ENCODE data around the gene UPF3B. TPM values are rescaled to one million over a fixed set of nuclear protein-coding genes. Genes with fewer than 3 reads are reported as not detected.
A peak's percentile ranks its signal among the peaks of the same experiment; 100 is the strongest.
"Not testable (repeated sequence)": the region's sequence is repeated elsewhere in the genome, so short reads cannot be mapped to it uniquely, and the experiment has no call there.

UPF3B gene
- total and polyA plus RNA-seq, 2 donors (not counting 3 experiments of a cell fraction or from before 2014, with no cell fraction given) = 3.7 to 11.9 TPM

DNA sequence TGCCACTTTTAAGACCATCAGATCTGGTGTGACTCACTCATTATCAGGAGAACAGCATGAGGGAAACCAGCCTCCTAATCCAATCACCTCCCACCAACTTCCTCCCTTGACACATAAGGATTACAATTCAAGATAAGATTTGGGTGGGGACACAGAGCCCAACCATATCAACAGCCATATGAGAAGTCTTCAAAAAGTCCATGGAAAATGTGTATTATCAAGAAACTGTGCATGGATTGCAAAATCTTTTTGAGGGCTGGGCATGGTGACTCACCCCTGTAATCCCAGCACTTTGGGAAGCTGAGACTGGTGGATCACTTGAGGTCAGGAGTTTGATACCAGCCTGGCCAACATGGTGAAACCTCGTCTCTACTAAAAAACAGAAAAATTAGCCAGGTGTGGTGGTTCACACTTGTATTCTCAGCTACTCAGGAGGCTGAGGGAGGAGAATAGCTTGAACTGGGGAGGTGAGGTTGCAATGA lies 43.5 kb downstream of the UPF3B start:
- TF ChIP-seq GATA2 (IDR thresholded peaks at IDR 0.05; ENCODE audit: insufficient read depth, insufficient read length, low read depth, low read length) (peak; percentile 16), FOS (IDR thresholded peaks at IDR 0.05; ENCODE audit: borderline replicate concordance, insufficient read depth, low read length) (no peak)
- Histone ChIP-seq H3K4me2 (ENCODE audit: insufficient read depth, low read length) (no peak overlapping the region), H3K79me2 (ENCODE audit: control insufficient read depth, insufficient read depth, low read length) (no peaks in the 10 kb centered on the region), H3K9ac (replicated peaks; ENCODE audit: extremely low read depth, insufficient read depth, low read length) (no peak overlapping the region), H3K36me3 (ENCODE audit: control insufficient read depth in 2 of 2, extremely low read depth in 1 of 2, insufficient read depth in 2 of 2, low read length in 2 of 2) (no peaks in the 10 kb centered on the region), H3K9me1 (replicated peaks; ENCODE audit: control insufficient read depth, extremely low read depth, insufficient read depth, low read length) (no peaks in the 10 kb centered on the region), H3K4me1 (ENCODE audit: control insufficient read depth, extremely low read depth, insufficient read depth, low read length) (no peaks in the 10 kb centered on the region), H4K20me1 (replicated peaks; ENCODE audit: control insufficient read depth, extremely low read depth, insufficient read depth, low read length) (no peaks in the 10 kb centered on the region), H3K9me3 (replicated peaks; ENCODE audit: control insufficient read depth, insufficient read depth, low read length) (no peaks in the 10 kb centered on the region), H3K27ac (ENCODE audit: insufficient read depth, low read depth, low read length) (no peak overlapping the region), H2AFZ (ENCODE audit: low read depth, low read length) (no peak overlapping the region), H3K27me3 (ENCODE audit: control insufficient read depth in 2 of 2, insufficient read depth in 2 of 2, low read length in 2 of 2) (no peaks in the 10 kb centered on the region), H3K4me3 (replicated peaks in 1 of 3; ENCODE audit: insufficient read depth in 1 of 3, low read depth in 1 of 3, low read length in 3 of 3) (no peak overlapping the region)
- intact Hi-C loops (cut with micrococcal nuclease) (no loop called here), dilution Hi-C loops (cut with MboI; ENCODE audit: extremely low pct_ligation_motif_present, low sequenced_read_pairs) (no loop called here)
- ChIA-PET CTCF (no interaction called here), POLR2A (interaction anchor here (0.6 kb wide), 1 partner anchor 17 kb away, joined by 3 read pairs; the partner anchor contains the start of gene RPL39)
- DNase-seq (ENCODE audit: low read depth, low spot score) = peak; percentile 5
- BruUV-seq (replicated peaks) = no TSS peak
- FAIRE-seq = no peak

DNA sequence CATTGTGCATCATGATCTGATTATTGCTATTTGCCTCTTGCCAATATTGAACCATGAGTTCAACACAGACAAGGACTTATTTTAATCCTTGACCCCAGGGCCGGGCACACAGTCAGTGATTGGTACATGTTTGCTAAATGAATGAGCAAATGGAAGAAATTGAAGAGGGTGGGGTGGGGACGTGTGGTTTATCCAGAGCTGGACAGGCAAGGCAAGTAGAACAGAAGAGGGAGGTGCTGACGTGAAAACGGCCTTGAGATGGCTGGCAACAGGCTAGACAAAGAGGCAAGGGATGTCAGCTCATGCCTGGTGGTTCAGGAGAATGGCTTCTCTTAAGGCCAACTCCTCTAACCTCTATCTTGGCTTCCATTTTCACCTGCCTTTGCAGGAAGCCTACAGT lies 44.3 kb downstream of the UPF3B start:
- POLR2A ChIA-PET; BruUV-seq (replicated peaks): not testable (repeated sequence)

More for the DNA sequence above, 44.3 kb downstream of the UPF3B start:
- H3K27ac ChIP-seq (ENCODE audit: insufficient read depth, low read depth, low read length); H3K9ac ChIP-seq (replicated peaks; ENCODE audit: extremely low read depth, insufficient read depth, low read length); H3K9me1 ChIP-seq (replicated peaks; ENCODE audit: control insufficient read depth, extremely low read depth, insufficient read depth, low read length); H3K4me3 ChIP-seq (replicated peaks in 1 of 3; ENCODE audit: insufficient read depth in 1 of 3, low read depth in 1 of 3, low read length in 3 of 3); H3K79me2 ChIP-seq (ENCODE audit: control insufficient read depth, insufficient read depth, low read length); FAIRE-seq; DNase-seq (ENCODE audit: low read depth, low spot score); intact Hi-C loops (cut with micrococcal nuclease); H3K36me3 ChIP-seq (ENCODE audit: control insufficient read depth in 2 of 2, extremely low read depth in 1 of 2, insufficient read depth in 2 of 2, low read length in 2 of 2); H3K4me1 ChIP-seq (ENCODE audit: control insufficient read depth, extremely low read depth, insufficient read depth, low read length); dilution Hi-C loops (cut with MboI; ENCODE audit: extremely low pct_ligation_motif_present, low sequenced_read_pairs); H3K27me3 ChIP-seq (ENCODE audit: control insufficient read depth in 2 of 2, insufficient read depth in 2 of 2, low read length in 2 of 2); H4K20me1 ChIP-seq (replicated peaks; ENCODE audit: control insufficient read depth, extremely low read depth, insufficient read depth, low read length); CTCF ChIA-PET; H3K4me2 ChIP-seq (ENCODE audit: insufficient read depth, low read length); H2AFZ ChIP-seq (ENCODE audit: low read depth, low read length); H3K9me3 ChIP-seq (replicated peaks; ENCODE audit: control insufficient read depth, insufficient read depth, low read length): not testable (repeated sequence)

Measured in endothelial cell of umbilical vein (primary cell).